Measurements from ENCODE around the gene HMCES.

DNA sequence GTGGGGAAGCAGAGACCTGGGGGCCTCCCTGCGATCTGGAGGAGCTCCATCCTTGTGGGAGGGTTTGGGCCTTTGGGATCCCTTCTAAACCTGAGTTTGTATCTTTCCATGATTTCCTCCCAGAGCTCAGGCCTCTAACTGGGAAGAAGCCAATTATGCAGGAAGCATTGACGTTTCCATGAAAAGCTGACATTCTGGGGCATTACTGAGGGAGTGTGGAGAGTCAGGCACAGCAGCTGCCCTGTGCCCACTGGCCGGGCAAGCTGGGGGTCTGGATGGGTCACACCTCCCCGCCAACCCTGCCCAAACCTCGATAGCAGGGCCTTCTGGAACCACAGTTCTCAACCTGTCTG, 74.9 kb downstream of the HMCES start:
- no peak for TF ChIP-seq EZH2phosphoT487 (IDR thresholded peaks at IDR 0.05; ENCODE audit: low read depth, severe bottlenecking, unreplicated experiment)
- TF ChIP-seq, protein P1, sequence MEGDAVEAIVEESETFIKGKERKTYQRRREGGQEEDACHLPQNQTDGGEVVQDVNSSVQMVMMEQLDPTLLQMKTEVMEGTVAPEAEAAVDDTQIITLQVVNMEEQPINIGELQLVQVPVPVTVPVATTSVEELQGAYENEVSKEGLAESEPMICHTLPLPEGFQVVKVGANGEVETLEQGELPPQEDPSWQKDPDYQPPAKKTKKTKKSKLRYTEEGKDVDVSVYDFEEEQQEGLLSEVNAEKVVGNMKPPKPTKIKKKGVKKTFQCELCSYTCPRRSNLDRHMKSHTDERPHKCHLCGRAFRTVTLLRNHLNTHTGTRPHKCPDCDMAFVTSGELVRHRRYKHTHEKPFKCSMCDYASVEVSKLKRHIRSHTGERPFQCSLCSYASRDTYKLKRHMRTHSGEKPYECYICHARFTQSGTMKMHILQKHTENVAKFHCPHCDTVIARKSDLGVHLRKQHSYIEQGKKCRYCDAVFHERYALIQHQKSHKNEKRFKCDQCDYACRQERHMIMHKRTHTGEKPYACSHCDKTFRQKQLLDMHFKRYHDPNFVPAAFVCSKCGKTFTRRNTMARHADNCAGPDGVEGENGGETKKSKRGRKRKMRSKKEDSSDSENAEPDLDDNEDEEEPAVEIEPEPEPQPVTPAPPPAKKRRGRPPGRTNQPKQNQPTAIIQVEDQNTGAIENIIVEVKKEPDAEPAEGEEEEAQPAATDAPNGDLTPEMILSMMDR (IDR thresholded peaks at IDR 0.05; ENCODE audit: poor library complexity) = no peak
- TF ChIP-seq EZH2 (IDR thresholded peaks at IDR 0.05; ENCODE audit: borderline replicate concordance) = no peak

All from hepatocyte (in vitro differentiated cells).